Activated B cell treated with CpG ODN at 0.5 μM for 24 hours (primary cell): ENCODE data around the gene AFF3. TPM values are rescaled to one million over a fixed set of nuclear protein-coding genes. Genes with fewer than 3 reads are reported as not detected.

Source experiments
- ATAC-seq: fragments of 200-7000 bp; cut with Tn5 transposase; one replicate; pipeline ENCODE4 v1.10.0; 2021; ENCODE audit warnings: low read depth, mild to moderate bottlenecking, moderate library complexity
- CTCF ChIA-PET: fragments of 350-600 bp; sonication (Branson Sonifier 250); formaldehyde crosslinking; loops from one replicate; lab custom pipeline; 2021; ENCODE audit warnings: antibody characterized with exemption; lab: Charles Lee
- POLR2A ChIA-PET: fragments of 350-600 bp; sonication (Branson Sonifier 250); formaldehyde crosslinking; loops from one replicate; lab custom pipeline; 2021; ENCODE audit warnings: antibody characterized with exemption; lab: Charles Lee
- DNase-seq: peaks from one replicate; pipeline ENCODE4 v3.0.0; 2022
- H3K27ac Mint-ChIP-seq: one replicate; pipeline ENCODE4 v1.8.0; 2020; ENCODE audit warnings: mixed read lengths
- H3K27me3 Mint-ChIP-seq: one replicate; pipeline ENCODE4 v1.8.0; 2021; ENCODE audit warnings: mixed read lengths
- H3K36me3 Mint-ChIP-seq: one replicate; pipeline ENCODE4 v1.8.0; 2021; ENCODE audit warnings: low read depth, mixed read lengths
- H3K4me1 Mint-ChIP-seq: one replicate; pipeline ENCODE4 v1.8.0; 2021; ENCODE audit warnings: mixed read lengths
- H3K4me3 Mint-ChIP-seq: one replicate; pipeline ENCODE4 v1.8.0; 2020; ENCODE audit warnings: mild to moderate bottlenecking, mixed read lengths
- H3K9me3 Mint-ChIP-seq: one replicate; pipeline ENCODE4 v1.8.0; 2020; ENCODE audit warnings: mixed read lengths
- CTCF ChIP-seq: fragments of 200-600 bp; IDR thresholded peaks from one replicate; pipeline ENCODE4 v1.8.0; 2022; ENCODE audit warnings: antibody characterized with exemption, mild to moderate bottlenecking
- intact Hi-C: fragments of 100-400 bp; cut with micrococcal nuclease; formaldehyde crosslinking; loops from one replicate; pipeline ENCODE4 v1.15.1; 2024
- total RNA-seq: library from RNA; stranded (reverse); gene quantifications from 2 replicates; pipeline ENCODE4 v1.2.3, GENCODE V29; 2022

AFF3 gene
- total RNA-seq, 1 donor from 2014 or later = 271 TPM

GRCh38 chr2:99728166-99728565, 414.2 kb downstream of the AFF3 start:
- H3K4me3 Mint-ChIP-seq = no peak overlapping the region
- POLR2A ChIA-PET = no interaction called here
- H3K4me1 Mint-ChIP-seq = no peaks in the 10 kb centered on the region
- intact Hi-C loops = no loop called here
- CTCF ChIA-PET = no interaction called here
- peaks cover 5% of the 10 kb centered on the region for H3K9me3 Mint-ChIP-seq
- no peak overlapping the region for H3K27ac Mint-ChIP-seq
- DNase-seq = no peak
- ATAC-seq = no peak
- no peaks in the 10 kb centered on the region for H3K27me3 Mint-ChIP-seq
- TF ChIP-seq CTCF = no peak
- peaks cover 57% of the 10 kb centered on the region for H3K36me3 Mint-ChIP-seq

DNA sequence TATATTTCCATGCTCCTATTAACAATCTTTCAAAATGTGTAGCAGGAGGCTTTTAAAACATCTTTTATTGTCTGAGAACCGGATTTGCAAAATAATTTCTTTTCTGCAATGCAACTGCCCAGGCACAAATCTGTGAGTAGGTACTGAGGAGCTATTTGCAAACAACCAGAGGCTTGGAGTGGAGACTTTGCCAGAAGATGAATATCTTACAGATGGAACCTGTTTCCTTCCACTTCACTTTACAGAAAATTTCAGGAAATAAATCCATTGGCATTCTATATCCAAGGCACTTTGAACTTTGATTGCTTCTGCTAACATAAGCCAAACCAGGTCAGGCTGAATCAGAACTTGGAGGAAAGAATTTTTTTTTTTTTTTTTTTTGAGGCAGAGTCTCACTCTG, 415.2 kb downstream of the AFF3 start:
- H3K36me3 Mint-ChIP-seq = peaks cover 66% of the 10 kb centered on the region
- intact Hi-C loops = no loop called here
- H3K9me3 Mint-ChIP-seq = peaks cover 8% of the 10 kb centered on the region
- no peak overlapping the region for H3K4me3 Mint-ChIP-seq
- no peaks in the 10 kb centered on the region for H3K4me1 Mint-ChIP-seq
- ATAC-seq (no peak), DNase-seq (no peak)
- no peak for TF ChIP-seq CTCF
- no peaks in the 10 kb centered on the region for H3K27me3 Mint-ChIP-seq
- CTCF ChIA-PET = no interaction called here
- H3K27ac Mint-ChIP-seq = no peak overlapping the region
- POLR2A ChIA-PET = no interaction called here

GRCh38 chr2:99726691-99727090, 415.7 kb downstream of the AFF3 start:
- no peak for ATAC-seq
- no peak overlapping the region for H3K27ac Mint-ChIP-seq
- intact Hi-C loops = no loop called here
- peaks cover 71% of the 10 kb centered on the region for H3K36me3 Mint-ChIP-seq
- ChIA-PET POLR2A (no interaction called here), CTCF (interaction anchor here (1.4 kb wide), 1 partner anchor 12 kb away, joined by 3 read pairs; no protein-coding TSS in a partner anchor)
- H3K27me3 Mint-ChIP-seq = no peaks in the 10 kb centered on the region
- DNase-seq = no peak
- peaks cover 12% of the 10 kb centered on the region for H3K9me3 Mint-ChIP-seq
- no peak overlapping the region for H3K4me3 Mint-ChIP-seq
- no peaks in the 10 kb centered on the region for H3K4me1 Mint-ChIP-seq
- TF ChIP-seq CTCF = no peak

DNA sequence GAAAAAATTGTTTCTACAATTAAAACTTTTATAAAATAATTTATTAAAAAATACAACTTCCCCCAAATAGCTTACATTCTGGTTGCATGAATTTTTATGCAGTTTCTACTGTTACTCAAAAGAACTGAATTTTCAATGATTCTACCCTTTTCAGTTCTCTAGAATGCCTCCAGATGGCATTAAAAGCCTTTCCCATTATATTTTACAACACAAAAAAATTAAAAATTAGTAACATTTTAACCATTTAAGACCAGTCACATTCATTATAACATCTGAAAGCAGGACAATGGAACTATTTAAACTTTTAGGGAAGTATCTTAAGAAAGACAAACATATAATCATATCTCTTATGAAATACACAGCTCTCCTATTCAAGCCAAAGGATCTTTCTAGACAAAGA, 416.6 kb downstream of the AFF3 start:
- H3K27me3 Mint-ChIP-seq = no peaks in the 10 kb centered on the region
- intact Hi-C loops = no loop called here
- ATAC-seq (no peak), DNase-seq (no peak)
- H3K27ac Mint-ChIP-seq = no peak overlapping the region
- POLR2A ChIA-PET = no interaction called here
- H3K4me3 Mint-ChIP-seq = no peak overlapping the region
- peaks cover 77% of the 10 kb centered on the region for H3K36me3 Mint-ChIP-seq
- CTCF ChIA-PET = interaction anchor here (1.4 kb wide), 1 partner anchor 11 kb away, joined by 3 read pairs; no protein-coding TSS in a partner anchor
- no peak for TF ChIP-seq CTCF
- peaks cover 15% of the 10 kb centered on the region for H3K9me3 Mint-ChIP-seq
- no peaks in the 10 kb centered on the region for H3K4me1 Mint-ChIP-seq

DNA sequence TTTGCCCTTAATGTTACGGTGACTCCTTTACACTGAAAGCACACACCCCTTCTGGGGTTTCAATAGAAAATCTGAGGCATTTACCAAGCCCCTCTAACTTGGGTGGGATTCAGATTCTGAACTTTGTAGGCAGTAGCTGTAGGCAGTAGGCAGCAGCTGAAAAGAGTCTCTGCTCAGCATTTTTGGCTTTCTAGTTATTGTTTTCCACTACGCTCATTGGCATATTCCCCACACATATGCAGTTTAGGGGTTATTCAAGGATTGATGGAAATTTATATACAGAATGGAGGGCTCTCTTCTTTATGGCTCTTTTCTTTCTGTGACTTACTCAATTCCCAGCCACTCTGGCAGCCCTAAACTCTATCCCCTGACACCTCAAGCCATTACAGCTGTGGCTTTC, 419.9 kb downstream of the AFF3 start:
- ATAC-seq (no peak), DNase-seq (no peak)
- peaks cover 82% of the 10 kb centered on the region for H3K36me3 Mint-ChIP-seq
- intact Hi-C loops = loop anchor here (5.0 kb wide), 1 partner anchor 520 kb away; no protein-coding TSS in a partner anchor
- POLR2A ChIA-PET = no interaction called here
- peaks cover 15% of the 10 kb centered on the region for H3K9me3 Mint-ChIP-seq
- H3K27me3 Mint-ChIP-seq = no peaks in the 10 kb centered on the region
- no peak overlapping the region for H3K4me3 Mint-ChIP-seq
- H3K27ac Mint-ChIP-seq = no peak overlapping the region
- no peak for TF ChIP-seq CTCF
- no peaks in the 10 kb centered on the region for H3K4me1 Mint-ChIP-seq
- CTCF ChIA-PET = no interaction called here
